HG03520 (cell line): Measurements from ENCODE around the gene SYNE1.
A peak's percentile ranks its signal among the peaks of the same experiment; 100 is the strongest.

Experiments
- ATAC-seq: cut with Tn5 transposase; IDR thresholded peaks from one replicate; pipeline ENCODE4 v1.9.1; 2021; ENCODE audit warnings: mild to moderate bottlenecking, moderate library complexity; ENCODE audit not compliant: unreplicated experiment

Gene SYNE1

DNA sequence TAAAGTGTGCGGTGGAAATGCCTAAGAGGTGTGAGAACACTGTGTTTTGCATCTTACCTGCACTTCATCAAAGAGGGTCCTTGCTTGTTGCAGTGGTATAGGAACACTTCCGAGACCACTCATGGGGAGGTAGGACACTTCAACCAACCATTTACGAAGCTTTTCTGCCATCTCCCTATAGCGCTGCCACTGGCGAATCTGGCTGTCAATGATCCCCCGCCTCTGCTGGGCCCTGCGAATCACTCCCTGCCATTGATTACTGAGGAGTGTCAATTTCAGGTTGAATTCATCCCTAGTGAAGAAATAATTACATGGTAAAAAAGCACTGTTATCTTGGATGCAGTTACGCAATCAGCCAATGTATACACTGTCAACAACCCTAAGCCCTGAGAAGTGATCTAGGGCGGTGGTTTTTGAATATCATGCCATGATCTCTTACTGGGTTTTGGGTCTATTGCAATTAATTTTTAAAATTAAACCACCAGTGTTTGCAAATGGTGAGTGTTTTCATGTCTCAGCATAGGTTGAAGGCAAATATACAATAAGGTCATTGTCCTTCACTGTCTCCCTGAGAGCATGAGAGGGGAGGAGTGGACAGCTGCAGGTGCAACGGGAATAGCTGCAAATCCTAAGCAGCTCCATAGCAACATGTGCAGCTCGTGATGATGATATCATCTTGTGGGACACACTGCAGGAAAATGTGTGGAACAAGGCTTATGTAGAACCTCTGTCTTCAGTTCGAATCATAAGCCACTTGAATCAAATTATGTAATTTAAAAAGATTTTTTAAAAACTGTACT lies 429.0 kb downstream of the SYNE1 start:
- ATAC-seq = no peak

DNA sequence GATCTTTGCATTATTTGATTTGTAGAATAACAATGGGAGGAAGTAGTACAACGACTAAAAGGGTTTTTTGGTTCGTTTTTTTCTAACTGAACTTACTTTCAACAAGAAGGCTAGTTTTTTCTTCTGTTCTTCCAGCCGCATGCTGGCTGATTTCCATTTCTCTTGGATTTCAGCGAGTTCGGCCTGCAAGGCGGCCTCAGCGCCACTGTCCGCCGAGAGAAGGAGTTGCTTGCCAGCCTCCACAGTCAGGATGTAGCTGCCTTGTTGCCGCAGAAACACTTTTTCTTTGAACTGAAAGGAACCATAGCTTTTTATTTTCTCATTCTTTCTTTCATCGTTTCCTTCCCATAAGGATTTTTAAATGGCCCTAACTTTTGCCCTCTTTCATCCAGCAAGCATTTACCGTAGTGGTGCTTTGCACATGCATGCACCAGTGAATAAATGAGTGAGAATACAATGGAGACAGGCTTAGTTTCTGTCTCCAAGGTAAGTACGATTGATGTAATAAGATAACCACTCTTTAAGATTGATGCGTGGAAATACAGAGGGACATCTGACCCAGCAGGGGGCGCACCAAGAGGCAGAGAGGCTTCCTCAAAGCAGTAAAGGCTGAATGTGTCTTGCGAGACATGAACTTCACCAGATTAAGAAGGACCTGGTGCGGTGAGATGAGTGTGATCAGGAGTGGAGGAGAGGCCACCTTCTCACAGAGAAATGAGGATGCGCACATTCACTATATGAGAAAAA lies 430.9 kb downstream of the SYNE1 start:
- ATAC-seq = no peak

DNA sequence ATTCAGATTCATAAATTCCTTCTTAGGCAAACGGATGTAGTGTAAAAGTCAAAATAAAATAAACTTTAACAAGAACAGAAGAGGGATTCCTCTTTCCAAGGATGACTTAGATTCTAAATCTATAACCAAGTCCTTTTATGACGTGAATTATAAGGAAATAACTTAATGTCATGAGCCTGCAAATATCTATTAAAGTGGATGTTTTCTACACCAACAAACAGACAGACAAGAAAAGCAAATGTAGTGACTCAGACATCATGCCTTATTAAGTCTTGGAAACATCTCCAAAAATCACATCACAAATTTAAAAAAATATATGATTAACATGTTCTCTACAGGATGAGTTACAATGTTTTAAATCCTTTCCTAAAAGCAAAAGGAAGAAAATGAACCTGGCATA lies 432.6 kb downstream of the SYNE1 start:
- ATAC-seq = no peak

DNA sequence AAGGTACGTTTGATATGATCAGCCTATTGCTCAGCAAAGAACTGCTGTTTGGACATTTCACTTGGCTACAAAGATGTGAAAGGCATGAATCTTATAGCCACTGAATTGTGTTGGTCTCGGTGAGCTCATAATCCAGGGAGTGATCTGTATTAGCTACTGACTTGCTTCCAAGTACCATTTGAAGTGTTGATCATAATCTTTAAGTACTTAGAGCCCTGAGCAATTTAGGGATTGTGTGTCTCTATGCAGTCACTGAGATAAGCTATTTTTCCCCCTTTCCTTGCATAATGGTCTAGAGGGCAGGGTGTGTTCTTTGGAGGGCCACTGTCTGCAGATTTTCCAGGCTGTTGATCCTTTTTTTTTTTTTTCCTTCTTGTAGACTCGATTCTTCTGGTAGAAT lies 436.0 kb downstream of the SYNE1 start:
- ATAC-seq = no peak

DNA sequence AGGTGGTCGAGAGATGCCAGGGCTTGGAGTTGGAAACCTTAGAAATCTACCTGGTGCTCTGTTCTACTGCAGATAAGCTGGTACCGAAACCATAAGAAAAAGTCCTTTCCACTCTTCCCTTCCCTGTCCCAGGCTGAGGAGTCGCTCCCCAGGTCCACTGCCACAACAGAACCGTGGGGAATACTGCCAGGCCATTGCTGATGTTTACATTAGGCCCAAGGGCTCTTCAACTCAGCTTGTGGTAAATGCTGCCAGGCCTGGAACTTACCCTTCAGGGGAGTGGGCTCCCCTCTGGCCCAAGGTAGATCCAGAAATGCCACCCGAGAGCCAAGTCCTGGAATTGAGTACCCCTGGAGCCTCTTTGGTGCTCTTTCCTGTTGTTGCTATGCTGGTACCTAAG lies 441.3 kb downstream of the SYNE1 start:
- no peak for ATAC-seq

DNA sequence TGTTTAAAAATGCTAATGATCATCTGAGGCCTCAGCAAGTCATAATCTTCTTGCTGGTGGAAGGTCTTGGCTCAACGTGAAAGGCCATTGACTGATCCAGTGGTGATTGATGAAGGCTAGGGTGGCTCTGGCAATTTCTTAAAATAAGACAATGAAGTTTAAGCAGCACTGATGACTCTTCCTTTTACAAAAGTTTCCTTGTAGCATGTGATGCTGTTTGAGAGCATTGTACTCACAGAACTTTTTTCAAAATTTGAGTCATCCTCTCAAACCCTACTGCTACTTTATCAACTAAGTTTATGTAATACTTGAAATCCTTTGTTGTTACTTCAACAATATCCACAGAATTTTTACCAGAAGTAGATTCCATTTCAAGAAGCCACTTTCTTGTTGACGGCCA lies 447.4 kb downstream of the SYNE1 start:
- ATAC-seq = no peak

DNA sequence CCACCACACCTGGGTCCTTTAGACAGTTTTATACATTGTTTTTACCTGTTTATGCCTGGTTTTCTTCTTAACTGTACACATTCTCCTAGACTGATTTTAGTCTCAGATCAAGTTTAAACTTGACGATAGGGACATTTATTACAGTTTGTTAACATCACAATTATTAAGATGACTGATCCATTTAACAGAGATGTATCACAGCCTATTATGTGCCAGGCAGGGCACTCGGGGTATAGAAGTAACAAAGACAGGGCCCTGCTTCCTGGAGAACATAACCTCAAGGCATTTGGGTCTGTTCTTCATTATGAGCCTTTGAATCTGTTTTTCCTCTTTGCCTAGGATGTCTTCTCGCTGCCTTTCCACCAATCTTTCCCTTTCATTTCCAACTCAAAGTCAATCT lies 449.2 kb downstream of the SYNE1 start:
- no peak for ATAC-seq

DNA sequence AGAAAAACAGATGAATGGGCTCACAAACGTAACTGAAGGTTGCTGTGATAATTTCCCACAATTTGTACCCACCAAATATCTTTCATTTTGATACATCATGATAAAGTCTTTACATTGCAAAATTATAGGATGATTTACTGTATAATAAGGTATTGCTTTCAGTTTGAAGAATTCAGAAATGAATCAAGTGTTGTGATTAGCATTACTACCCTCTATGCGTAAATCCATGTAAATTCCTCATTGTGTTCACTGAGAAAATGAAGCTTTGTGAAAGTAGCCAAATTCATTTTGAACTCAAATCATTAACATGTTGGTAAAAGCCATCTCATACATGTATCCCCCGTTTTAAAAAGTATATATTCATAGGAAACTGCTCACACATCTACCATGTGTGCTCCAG lies 450.3 kb downstream of the SYNE1 start:
- no peak for ATAC-seq

DNA sequence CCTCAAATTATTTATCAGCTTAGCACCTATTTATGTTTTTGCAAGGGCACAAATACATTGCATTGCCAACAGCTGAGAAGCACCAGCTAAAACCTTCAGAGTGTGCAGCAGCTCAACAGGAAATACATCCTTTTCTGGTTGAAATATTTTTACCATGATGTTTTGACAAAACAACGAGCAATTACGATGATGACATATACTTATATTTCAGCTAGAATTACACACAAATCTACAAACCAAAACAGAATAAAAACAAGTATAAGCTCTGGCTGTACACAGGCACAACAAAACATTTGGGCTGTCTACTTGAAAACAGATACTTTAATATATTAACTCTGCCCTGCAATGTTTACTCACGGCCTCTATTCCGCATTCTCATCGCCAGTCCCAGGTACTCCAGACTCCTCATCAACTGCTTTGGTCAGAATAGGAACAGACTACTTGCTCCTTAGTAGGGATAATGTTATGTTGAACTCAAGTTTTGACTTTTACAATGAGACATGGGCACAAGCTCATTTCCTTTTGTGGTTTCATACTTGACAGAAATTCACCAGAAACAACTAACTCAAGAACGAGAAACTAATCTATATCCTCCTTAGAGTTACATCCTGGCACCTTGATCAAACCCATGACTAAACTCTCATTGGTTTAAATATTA lies 452.1 kb downstream of the SYNE1 start:
- ATAC-seq = peak; percentile 52

DNA sequence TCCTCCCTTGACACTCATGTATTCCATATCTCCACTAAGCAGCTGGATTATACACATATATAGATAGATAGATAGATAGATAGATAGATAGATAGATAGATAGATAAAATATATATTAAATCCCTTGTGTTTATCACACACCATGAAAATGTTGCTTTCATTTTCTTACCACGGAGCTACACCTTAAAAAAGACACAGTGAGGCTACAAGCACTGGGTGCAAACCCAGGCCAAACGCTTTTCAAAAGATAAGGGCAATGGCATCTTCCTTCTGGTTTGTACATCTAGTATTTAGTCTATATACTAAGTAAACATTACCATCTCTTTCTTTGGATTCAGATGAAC lies 452.6 kb downstream of the SYNE1 start:
- ATAC-seq = peak; percentile 38

DNA sequence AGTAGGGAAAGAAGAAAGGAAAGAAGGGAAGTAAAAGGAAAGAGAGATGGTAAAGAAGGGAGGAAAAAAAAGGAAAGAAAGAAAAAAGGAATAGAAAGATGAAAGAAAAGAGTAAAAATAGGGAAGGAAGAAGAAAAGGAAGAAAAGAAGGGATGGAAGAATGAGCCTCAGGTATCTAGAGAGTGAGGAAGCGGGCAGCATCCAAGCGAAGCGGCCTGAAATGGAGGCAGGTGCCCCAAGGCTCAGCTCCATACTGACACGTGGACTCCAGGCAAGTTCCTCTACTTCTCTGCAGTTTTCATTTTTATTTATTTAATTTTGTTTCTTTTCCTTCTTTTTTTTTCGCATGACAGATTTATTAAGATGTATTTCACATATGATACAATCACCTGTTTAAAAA lies 456.6 kb downstream of the SYNE1 start:
- ATAC-seq = no peak

DNA sequence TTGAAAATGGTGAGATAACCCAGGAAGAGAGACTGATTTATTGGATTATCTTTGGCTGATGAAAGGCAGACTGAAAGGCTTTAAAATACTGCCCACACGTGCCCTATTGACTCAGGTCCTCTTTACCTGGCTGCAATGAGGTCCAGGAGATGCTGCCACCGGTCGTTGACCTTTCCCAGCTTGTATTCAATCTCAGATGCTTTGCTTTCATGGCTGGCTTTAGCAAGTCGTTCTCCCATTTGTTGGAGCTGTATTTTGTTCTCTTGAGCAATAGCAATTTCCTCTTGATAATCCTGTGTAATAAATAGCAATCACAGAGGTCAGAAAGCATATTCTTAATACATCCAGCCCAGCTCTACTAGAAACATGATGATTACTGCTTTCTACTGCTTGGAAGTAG lies 460.9 kb downstream of the SYNE1 start:
- no peak for ATAC-seq

DNA sequence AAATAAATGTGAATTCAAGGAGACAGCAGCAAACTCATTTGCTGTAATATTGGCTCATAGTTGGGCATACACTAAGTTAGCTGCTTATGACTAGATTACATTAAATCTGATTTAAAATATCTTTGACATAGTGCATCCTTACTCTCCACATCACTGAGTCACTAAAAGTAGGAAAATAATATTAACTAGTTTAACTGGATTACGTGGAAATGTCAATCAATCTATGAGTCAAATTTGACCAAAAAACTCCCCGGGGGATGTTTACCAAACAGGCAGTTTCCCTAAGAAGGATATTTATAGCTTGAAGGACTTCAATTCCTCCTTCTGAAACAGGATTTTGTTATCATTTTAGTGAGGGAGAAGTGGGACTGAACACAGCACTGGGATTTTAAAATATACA lies 463.2 kb downstream of the SYNE1 start:
- ATAC-seq = no peak

DNA sequence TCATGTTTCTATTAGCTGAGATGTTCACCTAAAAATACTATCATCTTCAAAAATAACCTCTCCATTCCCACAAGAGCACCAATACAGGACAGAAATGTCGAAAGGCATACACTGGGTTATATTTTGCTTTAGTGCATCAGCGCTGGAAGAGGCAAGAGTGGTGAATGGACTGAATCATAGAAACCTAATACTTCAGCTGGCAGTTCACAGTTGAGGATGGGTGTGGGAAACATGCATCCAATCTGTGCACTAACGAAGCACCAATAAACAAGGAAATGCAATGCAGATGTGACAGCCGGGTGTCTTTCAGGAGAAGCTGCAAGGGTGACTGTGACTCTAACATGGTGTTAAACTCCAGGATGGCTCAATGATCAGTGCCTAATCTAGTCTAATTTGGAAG lies 463.8 kb downstream of the SYNE1 start:
- no peak for ATAC-seq

DNA sequence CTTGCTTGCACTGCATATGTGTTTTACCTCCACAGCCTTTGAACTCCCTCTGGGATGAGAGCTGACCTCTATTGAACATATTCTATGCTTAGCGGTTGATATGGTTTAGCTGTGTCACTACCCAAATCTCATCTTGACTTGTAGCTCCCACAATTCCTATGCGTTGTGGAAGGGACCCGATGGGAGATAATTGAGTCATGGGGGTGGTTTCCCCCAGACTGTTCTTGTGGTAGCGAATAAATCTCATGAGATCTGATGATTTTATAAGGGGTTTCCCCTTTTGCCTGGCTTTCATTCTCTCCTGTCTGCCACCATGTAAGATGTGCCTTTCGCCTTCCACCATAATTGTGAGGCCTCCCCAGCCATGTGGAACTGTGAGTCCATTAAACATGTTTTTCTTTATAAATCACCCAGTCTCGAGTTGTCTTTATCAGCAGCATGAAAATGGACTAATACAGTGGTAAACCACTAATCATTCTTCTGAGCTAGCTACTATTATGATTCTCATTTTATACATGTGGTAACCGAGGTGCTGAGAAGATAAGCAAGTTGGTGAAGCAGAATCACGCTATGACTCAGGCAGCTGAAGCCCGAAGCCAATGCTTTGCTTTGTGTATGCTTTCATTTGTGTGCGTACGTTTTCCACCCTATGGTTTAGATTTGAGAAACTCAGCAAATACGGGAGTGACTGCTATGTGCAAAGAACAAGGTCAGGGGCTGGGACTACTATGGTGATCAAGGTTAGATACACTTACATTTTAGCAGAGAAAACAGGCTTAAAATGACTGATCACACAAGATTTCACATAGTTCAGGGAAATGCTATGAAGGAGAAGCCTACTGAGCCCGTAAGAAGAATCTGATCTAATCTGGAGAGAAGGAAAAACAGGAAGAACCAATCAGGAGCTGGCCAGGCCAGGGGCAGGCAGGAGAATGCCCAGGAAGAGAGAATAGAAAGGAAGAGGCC lies 466.2 kb downstream of the SYNE1 start:
- ATAC-seq = peak; percentile 99

DNA sequence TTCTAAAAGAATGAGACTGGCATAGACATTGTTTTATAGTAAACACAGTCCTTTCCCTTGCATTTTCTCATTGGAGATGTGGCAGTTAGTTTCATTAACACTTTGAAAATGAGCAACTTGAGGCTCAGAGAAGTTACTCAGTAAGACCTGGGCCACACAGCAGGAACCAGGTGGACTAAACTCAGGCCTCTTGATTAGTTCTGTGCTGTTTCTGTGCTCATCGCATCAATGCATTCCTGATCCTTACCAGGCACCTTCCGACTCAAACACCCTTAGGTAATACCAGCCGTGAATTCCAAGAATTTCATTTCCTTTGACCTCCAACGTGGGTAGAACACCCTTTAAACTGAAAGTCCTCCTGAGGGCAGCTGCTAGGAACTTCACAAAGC lies 466.9 kb downstream of the SYNE1 start:
- ATAC-seq = no peak

DNA sequence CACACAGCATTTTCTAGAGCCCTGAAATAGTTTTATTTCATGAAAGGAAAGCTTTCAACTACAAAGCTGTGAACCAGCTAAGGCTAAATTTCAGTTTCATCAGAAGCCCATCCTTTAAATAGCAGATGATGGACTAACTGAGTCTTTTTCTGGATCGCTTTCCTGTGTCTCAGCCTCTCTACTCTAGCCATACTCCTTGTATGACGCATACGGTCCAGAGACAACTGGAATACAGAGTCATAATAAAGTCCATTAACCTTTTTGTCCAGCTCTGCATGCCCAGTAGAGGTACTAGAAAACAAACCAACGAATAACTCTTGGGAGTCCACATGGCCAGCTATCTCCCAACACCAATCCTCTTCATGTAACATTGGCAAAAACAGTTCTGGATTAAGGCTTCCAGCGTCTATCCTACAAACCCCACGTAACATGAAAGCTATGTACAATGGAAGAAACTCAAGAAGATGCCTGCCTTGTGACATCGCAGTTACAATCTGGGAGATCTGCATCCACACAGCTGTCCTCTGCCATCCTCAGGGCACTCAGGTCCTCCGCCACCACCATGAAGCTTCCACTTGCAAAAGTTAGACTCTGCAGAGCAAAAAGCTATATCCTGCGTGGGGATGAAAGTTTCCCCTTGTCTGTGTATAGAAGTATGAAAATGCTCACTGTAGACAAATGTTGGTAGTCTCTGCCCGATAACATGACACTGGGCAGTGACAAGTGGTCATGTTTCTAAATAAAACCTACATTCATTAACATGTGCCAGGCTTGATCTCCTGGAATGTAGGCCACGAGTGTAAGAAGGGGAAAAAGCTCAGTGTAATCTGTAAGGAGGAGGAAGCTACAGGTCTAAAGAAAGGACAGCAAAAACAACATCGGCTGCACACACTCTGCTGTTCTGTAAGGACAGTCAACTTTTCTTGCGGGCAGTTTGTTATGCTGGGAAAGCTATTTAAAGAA lies 469.2 kb downstream of the SYNE1 start:
- no peak for ATAC-seq

DNA sequence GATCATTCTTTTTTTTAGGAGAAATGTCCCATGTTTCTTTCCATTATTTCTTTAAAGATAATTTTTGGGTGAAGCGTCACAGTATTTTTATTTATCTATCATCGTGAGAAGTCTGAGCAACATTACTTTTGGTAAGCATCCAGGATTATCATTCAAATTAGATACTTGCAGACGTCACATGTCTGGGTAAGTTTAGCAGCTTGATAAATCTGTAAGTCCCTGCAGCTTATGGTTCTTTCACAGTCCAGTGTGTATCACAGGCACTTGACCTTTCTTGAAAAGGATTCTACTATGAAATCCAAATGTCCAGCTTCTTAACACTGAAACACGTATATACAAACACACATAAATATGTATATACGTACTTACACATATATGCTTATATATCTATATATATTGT lies 470.3 kb downstream of the SYNE1 start:
- ATAC-seq = no peak

DNA sequence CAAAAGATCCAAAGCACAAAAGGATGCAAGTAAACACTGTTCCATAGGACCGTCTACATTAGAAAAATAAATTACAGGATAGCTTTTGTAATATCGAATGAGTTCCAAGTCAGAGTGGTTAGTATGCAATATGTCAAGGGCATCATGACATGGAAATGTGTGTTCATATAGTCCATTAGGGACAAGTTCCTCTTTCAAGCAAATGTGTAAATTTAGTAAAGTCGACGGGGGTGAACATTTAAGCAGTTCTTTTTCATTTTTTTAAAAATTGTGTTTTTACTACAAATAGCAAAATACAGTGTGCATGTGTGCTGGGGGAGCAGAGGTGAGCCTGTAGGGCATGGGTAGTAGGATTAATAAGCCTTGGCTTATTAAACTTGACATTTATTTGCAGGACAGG lies 470.7 kb downstream of the SYNE1 start:
- no peak for ATAC-seq

DNA sequence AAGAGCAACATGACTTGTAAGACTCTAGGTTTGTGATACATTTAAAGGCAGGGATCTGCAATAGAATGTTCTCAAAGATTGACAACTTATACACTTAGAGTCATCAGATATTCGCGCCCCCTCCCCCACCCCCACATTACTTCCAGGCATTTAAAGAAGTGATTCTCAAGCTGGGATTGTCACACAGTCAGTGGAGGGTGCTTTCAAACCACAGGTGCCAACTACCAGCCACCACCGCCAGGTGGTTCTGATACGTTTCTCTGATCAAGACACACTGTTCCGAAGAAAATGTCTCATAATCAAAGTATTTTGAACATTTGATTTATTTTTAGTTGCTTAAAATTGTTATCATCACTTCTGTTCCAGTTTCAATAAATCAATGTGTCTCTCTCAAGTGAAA lies 472.2 kb downstream of the SYNE1 start:
- ATAC-seq = no peak
